GM18508 (cell line): ENCODE measurements around the gene KDELR3.

Source experiments
- ATAC-seq: cut with Tn5 transposase; IDR thresholded peaks from one replicate; pipeline ENCODE4 v1.9.1; 2021; ENCODE audit warnings: moderate number of reproducible peaks; ENCODE audit not compliant: insufficient read depth, unreplicated experiment

KDELR3 gene

GRCh38 chr22:38436629-38437395 lies 31.1 kb upstream of the KDELR3 start:
- ATAC-seq: no peak

GRCh38 chr22:38437416-38437815 lies 30.5 kb upstream of the KDELR3 start:
- no peak for ATAC-seq

GRCh38 chr22:38440747-38441350 lies 27.0 kb upstream of the KDELR3 start:
- ATAC-seq: no peak

GRCh38 chr22:38441620-38442287 lies 26.1 kb upstream of the KDELR3 start:
- ATAC-seq: no peak

GRCh38 chr22:38442967-38443627 lies 24.8 kb upstream of the KDELR3 start:
- no peak for ATAC-seq

GRCh38 chr22:38443628-38444521 lies 24.0 kb upstream of the KDELR3 start:
- ATAC-seq: no peak

- ATAC-seq: no peak
These were observed 23.1 kb upstream of the KDELR3 start for GRCh38 chr22:38444783-38445182.

GRCh38 chr22:38446018-38446601 lies 21.8 kb upstream of the KDELR3 start:
- no peak for ATAC-seq

GRCh38 chr22:38448945-38449745 lies 18.8 kb upstream of the KDELR3 start:
- no peak for ATAC-seq

- ATAC-seq: no peak
These were observed 18.1 kb upstream of the KDELR3 start for GRCh38 chr22:38449776-38450175.

GRCh38 chr22:38450234-38450797 lies 17.6 kb upstream of the KDELR3 start:
- no peak for ATAC-seq

- no peak for ATAC-seq
These were observed 16.5 kb upstream of the KDELR3 start for GRCh38 chr22:38451404-38451803.

GRCh38 chr22:38451864-38452263 lies 16.0 kb upstream of the KDELR3 start:
- ATAC-seq: no peak

GRCh38 chr22:38452373-38453065 lies 15.4 kb upstream of the KDELR3 start:
- ATAC-seq: no peak

GRCh38 chr22:38453066-38453672 lies 14.7 kb upstream of the KDELR3 start:
- no peak for ATAC-seq

GRCh38 chr22:38453996-38454352 lies 13.9 kb upstream of the KDELR3 start:
- ATAC-seq: no peak

- no peak for ATAC-seq
These were observed 13.4 kb upstream of the KDELR3 start for GRCh38 chr22:38454353-38455075.
